ENCODE results near the gene SFSWAP. TPM values are rescaled to one million over a fixed set of nuclear protein-coding genes. Genes with fewer than 3 reads are reported as not detected.
A peak's percentile ranks its signal among the peaks of the same experiment; 100 is the strongest.
"Not testable (repeated sequence)": the region's sequence is repeated elsewhere in the genome, so short reads cannot be mapped to it uniquely, and the experiment has no call there.

SFSWAP gene
- total RNA-seq, 1 donor from 2014 or later: 21.2 TPM

DNA sequence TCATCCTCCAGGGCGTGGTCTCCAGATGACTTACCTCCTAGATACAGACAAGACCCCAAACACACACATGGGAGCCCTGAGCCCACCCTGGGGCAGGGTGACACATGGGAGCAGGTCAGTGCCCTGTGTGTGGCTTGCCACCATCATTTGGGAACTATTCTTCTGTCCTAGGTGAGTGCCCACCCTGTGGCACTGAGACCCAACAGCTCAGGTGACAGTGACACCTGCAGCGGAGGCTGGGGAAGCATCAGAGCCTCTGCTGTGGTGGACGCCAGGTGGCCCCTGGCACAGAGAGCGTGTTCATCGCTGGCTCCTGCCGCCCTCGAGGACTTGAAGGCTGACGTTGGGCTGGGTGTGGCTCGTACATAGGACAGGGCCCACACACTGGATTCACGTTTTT lies 23.0 kb downstream of the SFSWAP start:
- FAIRE-seq (no peak), DNase-seq (ENCODE audit: low spot score in 2 of 2) (no peak)

DNA sequence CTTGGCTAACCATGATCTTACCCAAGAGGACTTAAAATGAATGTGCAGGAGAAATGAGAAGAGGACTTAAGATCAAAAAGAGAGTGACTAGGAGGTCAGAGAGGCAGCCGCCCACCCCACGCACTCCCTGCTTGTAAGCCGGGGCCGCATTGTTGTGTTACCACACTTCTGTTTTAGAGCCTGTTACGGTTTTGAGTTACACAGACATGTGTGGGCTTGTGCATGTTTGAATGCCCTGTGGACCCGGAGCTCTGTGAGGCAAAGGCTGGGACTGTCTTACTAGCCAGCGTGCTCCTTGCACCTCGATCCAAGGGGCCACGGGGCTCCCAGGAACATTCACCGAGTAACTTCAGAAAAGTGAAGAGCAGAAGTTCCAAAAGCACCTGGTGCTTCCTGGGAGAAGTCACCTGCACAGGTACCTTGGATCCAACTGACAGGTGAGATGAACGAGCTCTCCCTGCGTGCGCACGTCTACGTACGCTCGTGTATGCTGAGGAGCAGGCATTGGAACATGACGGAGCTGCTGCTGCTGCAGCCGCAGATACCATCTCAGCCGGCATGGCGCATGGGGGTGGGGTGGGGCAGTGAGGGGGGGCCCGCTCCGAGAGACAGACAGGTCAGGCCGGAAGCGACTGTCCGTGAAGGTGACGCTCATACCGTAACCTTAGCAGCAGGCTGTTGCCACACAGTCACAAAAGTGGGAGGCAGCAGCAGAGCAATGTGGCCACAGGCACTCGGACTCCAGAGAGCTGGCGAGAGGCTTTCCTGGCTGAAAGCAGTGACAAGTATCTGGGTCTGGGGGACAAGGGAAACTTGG lies 23.7 kb downstream of the SFSWAP start:
- DNase-seq (ENCODE audit: low spot score in 2 of 2) (no peak), FAIRE-seq (no peak)

DNA sequence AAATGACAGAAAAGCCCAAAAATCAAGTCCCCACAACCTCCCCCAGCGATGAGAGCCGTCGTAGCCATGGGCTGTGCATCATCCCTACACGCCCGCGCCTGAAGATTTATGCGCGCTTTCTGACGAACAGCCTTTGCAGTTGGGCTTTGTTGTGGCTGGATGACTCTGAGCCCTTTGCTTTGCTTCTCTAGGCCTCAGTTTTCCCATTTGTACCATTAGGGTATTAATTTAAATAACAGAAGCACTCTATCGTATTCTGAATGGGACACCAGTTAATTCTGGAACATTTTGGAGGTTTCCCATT lies 24.2 kb downstream of the SFSWAP start:
- FAIRE-seq (no peak), DNase-seq (ENCODE audit: low spot score in 2 of 2) (no peak)

DNA sequence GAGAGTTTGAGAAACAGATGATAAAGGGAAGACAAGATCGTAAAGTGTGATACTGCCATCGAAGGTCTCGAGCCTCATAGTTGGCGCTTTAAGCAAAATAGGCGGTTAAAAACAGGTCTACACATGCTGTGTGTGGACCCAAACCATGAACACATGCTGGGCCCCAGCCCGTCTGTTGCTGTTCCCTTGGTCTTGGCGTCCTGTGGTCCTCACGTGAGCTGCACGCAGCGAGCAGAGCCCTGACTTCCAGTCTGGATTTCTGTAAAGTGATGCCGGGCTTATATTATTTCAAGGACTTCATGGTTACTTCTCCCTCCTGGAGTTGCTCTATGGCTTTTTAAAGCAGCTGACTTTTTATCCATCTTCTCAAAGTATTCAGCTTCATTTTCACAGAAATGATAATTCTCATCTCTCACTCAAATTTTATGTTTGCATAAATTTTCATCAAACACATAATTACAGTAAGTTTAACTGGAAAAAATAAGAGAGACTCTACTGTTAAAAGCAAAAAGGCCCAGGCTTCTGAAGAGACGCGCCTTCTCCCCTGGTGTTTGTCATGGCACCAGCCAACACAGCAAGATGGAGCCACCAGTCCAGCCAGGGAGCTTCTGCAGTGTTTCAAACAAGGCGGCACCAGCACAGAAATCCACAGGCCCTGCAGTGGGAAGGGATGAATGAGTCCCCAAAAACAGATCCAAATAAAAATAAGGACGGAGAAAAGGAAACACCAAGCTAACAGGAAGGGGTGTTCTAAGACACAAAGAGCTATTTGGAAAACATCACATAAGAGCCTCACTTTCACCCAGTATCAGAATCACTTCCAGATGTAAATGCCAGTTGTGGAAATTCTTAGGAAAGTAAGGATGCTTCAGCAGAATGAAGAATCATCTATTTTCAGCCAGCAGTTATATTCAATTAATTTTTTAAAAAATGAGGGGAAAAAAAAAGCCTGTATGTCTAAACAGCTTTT lies 24.9 kb downstream of the SFSWAP start:
- no peak for FAIRE-seq
- DNase-seq (ENCODE audit: low spot score in 2 of 2): no peak

DNA sequence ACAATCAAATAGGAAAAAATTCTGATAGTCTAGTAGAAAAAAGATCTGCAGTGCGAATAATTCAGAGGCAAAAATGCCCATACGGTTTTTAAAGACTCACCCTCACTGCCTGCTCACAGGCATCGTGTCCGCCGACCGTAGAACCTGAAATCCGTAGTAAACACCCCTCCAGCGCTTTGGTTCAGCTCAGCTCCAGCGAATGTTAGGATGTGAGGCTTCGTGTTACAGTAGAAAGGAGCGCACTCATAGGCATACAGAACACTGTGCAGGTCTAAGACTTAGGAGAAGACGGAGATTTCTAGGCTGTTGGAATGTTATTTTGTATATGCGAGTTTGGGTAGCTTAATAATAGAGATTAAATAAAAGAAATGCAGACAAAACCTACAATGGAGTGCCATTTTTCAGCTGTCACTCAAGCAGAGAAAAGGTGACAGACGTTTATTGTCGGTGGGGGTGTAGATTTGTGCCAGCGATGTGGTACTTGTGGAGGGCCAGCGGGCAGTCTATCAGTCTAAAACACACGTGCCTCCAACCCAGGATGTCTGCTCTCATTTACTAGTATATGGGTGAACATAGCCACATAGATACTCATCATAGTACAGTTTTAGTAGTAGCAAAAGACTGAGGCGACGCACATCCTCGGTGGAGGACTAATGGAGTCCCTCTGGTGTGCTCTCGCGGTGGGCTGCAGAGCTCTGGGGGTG lies 25.7 kb downstream of the SFSWAP start:
- DNase-seq (ENCODE audit: low spot score in 2 of 2): no peak
- FAIRE-seq: no peak

DNA sequence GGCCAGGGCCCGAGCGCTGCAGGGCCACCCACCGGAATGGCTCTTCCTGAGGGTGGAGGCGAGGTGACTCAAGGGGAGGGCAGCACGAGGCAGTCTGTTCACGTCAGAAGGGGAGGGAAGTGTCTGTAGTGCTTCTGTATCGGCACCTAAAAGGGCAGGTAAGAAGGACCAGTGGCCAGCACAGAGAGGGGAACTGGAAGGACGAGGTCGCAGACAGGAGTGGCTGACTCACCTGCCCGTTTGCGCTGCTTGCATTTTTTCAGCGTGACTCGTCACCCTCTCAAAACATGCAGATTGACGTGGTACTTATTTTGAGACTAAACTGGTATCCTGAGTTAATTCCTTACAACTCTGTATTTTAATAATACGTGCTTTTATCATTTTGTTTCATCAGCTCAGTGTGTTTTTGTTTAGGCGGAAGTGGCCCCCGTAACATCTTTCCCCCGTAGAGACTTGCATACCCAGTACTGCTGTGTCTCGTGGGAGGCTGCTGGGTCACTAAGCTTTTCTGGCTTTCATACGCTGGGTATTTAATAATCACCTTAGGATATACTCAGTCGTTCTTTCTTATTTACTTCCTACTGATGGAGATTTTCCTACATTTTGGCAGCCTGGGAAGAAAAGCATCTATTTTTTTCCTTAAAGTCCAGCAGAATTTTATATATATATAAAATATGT lies 26.4 kb downstream of the SFSWAP start:
- FAIRE-seq: no peak
- no peak for DNase-seq (ENCODE audit: low spot score in 2 of 2)

DNA sequence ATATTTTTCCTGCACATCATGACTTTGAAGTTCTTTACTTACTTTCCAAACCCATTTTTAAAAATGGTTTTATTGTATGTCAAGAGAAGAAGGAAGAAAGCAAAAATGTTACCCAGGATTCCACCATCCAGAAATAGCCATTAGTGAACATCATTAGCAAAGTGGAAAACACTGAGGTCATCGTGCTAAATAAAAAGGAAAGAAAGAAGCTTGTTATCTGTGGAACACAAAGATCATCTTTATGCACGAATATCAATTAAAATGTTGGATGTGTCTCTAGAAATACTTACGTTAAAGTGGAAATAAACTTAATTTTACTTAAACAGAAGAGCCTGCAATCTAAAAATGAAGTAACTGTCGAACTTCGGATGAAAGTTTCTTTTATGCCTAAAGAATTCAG lies 27.3 kb downstream of the SFSWAP start:
- FAIRE-seq (peak; percentile 84), DNase-seq (ENCODE audit: low spot score in 2 of 2) (peak in 1 of 2 donors; percentile 47)

DNA sequence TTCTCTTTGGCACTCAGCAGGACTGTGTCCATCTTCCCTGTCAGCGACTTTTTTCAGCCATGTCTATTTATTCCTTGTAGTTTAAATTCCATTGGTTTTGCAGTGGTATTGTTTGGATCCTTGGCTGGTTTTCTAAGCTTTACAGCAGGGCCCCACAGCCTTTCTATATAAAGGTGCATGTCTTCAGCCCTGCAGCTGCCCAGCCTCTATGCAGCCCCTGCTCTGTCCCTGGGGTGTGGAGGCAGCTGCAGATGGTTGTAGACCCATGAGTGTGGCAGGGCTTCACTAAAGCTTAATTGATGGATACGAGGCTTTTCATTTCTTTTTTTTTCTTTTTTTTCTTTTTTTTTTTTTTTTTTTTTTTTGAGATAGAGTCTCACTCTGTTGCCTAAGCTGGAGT lies 29.7 kb downstream of the SFSWAP start:
- DNase-seq (ENCODE audit: low spot score in 2 of 2) (no peak), FAIRE-seq (no peak)

DNA sequence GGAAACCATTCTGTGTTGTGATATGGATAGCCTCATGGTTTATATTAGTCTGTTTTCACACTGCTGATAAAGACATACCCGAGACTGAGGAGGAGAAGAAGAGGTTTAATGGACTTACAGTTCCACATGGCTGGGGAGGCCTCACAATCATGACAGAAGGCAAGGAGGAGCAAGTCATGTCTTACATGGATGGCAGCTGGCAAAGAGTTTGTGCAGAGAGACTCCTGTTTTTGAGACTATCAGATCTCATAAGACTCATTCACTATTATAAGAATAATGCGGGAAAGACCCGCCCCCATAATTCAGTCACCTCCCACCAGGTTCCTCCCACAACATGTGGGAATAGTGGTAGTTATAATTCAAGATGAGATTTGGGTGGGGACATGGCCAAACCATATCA lies 31.9 kb downstream of the SFSWAP start:
- not testable (repeated sequence) for FAIRE-seq; DNase-seq (ENCODE audit: low spot score in 2 of 2)

DNA sequence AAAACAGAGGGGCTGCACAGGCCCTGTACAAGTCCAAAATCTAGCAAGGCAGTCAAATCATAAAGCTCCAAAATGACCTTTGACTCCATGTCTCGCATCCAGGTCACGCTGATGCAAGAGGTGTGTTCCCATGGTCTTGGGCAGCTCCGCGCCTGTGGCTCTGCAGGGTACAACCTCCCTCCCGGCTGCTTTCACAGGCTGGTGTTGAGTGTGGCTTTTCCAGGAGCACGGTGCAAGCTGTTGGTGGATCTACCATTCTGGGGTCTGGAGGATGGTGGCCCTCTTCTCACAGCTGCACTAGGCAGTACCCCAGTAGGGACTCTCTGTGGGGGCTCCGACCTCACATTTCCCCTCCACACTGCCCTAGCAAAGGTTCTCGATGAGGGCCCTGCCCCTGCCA lies 32.5 kb downstream of the SFSWAP start:
- not testable (repeated sequence) for FAIRE-seq; DNase-seq (ENCODE audit: low spot score in 2 of 2)

DNA sequence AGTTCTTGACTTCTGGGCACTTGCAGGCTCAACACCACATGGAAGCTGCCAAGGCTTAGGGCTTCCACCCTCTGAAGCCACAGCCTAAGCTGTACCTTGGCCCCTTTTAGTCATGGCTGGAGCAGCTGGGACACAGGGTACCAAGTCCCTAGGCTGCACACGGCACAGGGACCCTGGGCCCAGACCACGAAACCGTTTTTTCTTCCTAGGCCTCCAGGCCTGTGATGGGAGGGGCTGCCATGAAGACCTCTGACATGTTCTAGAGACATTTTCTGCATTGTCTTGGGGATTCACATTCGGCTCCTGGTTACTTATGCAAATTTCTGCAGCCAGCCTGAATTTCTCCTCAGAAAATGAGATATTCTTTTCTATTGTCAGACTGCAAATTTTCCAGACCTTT lies 33.0 kb downstream of the SFSWAP start:
- not testable (repeated sequence) for DNase-seq (ENCODE audit: low spot score in 2 of 2); FAIRE-seq

DNA sequence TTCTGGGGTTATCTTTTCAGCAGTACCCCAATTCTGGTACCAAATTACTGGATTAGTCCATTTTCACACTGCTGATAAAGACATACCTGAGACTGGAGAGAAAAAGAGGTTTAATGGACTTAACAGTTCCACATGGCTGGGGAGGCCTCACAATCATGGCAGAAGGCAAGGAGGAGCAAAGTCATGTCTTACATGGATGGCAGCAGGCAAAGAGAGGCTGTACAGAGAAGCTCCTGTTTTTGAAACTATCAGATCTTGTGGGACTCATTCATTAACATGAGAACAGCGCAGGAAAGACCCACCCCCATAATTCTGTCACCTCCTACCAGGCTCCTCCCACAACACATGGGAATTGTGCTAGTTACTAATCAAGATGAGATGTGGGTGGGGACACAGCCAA lies 33.8 kb downstream of the SFSWAP start:
- FAIRE-seq; DNase-seq (ENCODE audit: low spot score in 2 of 2): not testable (repeated sequence)

DNA sequence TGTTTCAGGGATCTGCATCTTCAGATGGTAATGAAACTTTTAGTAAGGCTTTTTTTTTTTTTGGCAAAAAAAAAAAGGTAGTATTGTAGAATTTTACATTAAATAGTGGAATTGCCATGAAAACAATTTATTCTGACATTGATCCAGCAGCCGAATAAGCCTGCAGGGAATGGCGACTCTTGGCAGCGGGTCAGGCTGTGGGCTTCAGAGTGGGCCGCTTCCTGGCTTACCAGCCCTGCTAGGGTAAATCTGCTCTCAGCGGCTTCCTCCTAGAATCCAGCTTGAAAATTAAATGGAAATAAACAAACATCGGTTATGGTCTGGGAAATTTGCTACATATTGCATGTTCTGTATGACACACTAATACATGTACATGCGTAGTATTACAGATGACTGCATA lies 34.8 kb downstream of the SFSWAP start:
- FAIRE-seq: no peak
- no peak for DNase-seq (ENCODE audit: low spot score in 2 of 2)

DNA sequence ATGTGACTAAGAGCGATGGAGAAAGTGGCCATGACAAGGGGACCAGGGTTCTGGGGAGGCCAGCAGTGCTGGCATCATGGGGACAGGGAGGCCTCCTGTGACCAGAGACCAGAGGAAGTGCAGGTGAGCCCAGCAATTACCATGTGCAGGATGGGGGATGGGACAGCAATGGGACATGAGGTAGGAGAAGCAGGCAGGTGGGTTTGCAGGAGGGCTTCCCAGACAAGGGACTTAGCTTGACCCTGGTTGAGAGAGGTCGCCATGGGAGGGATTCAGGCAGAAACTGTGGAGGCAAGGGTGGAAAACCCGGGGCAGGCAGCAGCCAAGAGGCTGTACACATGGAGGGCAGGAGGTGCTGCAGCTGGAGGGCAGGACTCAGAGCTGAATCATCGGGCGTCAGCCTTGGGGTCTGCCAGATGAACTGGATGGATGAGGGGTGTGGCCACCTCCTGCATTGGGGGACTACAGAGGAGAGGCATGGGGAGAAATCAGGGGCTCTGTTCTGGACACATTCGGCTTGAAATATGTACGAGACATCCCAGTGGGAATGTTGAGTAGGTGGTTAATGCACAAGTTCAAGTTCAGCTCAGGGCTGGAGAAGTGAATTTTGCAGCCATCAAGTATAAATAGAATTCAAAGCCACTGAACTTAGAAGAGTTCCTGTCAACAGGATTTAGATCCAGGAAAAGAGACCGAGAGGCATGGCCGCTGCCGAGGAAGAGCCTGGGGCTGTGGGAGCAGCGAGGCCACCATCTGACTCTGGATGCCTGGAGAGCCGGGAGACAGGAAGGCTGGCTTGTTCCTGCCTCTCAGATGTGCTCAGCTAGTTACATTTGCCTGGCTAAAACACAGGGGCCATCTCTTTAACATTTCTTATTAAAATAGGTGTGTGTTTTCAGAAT lies 36.6 kb downstream of the SFSWAP start:
- no peak for FAIRE-seq
- DNase-seq (ENCODE audit: low spot score in 2 of 2): no peak

DNA sequence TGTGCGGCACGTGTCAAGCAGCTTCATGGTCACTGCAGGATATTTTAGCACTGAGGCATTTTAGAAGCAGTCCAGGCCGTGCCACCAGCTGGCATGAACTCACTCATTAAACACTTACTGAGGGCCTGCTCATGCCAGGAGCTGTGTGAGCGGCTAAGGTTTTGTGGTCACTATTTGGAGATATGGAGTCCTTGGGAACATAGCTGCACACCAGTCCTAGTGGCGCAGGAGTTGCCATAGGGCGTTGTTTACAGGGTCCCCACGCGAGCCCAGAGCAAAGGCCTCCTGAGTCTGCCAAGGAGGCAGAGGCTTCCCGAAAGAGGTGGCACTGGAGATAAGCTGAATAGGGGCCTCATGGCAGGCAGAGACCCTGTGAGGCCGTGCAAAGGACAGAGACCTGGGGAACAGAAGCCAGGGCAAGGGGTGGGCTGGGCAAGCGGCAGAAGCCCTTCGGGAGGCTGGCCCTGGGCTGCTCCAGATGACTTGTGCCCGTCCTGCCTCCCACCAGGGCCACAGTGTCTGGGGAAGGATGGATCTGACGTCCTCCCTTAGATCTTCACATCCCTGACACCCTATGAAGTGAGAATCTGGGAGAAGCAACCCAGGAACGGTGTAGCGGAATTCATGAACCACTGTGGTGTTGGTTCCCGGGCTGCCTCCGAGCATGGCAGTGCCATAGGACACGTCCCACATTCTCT lies 38.9 kb downstream of the SFSWAP start:
- no peak for DNase-seq (ENCODE audit: low spot score in 2 of 2)
- no peak for FAIRE-seq

DNA sequence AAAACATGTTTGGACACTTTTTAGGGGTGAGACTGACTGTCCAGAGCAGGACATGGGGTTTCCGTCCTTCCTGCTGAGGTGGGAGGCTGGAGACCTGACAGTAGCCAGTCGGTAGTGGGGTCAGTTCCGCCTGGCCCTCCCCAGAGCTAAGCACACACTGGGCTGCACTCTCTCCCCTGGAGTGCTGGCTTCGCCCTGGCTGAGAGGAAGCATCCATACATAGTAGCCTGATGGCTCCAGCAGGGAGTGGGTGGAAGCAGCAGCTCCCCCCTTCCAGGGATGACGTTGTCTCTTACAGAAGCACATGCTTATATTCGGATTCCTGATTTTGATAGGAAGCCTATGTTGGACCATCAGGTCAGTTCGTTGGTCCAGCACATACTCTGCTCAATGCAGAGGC lies 40.4 kb downstream of the SFSWAP start:
- peak in 1 of 2 donors; percentile 41 for DNase-seq (ENCODE audit: low spot score in 2 of 2)
- no peak for FAIRE-seq

DNA sequence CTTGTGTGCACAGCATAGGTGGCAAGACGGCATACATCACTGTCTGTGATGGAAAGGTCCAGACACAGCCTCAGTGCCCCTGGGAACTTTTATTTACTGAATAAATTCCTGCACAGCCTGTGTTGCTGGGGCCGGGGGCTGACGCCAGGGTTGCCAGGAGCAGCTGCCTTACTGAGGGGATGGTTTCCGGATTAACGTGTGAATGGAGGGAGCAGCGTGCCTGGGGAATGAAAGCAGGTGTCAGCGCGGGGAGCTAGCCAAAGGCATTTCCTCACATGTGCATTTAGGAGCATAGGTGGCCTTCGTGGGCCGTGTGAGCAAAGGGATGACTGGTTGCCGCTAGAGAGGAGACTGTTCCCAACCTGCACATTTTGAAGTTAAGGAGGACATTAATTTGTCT lies 41.6 kb downstream of the SFSWAP start:
- DNase-seq (ENCODE audit: low spot score in 2 of 2) (no peak), FAIRE-seq (no peak)

DNA sequence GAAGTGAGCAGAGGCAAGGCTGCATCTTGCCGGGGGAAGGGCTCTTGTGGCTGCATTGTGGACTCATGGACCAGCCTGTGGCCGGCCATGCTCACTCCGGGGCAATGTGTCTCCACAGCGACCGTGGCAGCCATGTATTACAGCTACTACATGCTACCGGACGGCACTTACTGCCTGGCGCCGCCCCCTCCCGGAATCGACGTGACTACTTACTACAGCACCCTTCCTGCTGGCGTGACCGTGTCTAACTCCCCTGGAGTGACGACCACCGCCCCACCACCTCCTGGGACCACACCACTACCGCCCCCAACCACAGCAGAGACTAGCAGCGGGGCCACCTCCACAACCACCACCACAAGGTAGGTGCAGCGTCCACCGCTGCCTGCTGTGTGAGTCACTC lies 42.1 kb downstream of the SFSWAP start:
- FAIRE-seq (no peak), DNase-seq (ENCODE audit: low spot score in 2 of 2) (no peak)

DNA sequence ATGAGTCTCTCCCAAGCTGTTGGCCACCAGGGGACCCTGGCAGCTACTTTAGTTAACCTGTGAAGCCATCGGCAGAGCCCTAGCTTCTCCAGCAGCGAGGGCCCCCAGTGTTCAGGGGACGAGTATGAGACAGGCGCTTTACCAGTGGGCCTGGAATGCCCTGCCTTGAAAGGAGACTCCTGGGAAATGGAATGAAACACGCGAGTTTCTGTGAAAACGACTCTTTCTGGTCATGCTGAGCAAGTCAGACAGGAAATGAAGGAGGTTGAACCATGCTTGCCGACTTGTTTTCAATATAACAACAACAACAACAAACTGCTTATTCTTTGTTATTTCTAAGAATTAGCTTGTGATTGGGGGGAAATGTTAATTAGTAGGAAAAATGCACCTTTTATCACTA lies 42.9 kb downstream of the SFSWAP start:
- FAIRE-seq (no peak), DNase-seq (ENCODE audit: low spot score in 2 of 2) (no peak)

All from frontal cortex (tissue), 4 donors.